HG03378 (cell line): Measurements from ENCODE around the gene RNF13.
"Not testable (repeated sequence)": the region's sequence is repeated elsewhere in the genome, so short reads cannot be mapped to it uniquely, and the experiment has no call there.

ENCODE experiments used
- ATAC-seq: cut with Tn5 transposase; IDR thresholded peaks from one replicate; pipeline ENCODE4 v1.9.1; 2021; ENCODE audit warnings: mild to moderate bottlenecking, moderate library complexity; ENCODE audit not compliant: unreplicated experiment

RNF13 gene

DNA sequence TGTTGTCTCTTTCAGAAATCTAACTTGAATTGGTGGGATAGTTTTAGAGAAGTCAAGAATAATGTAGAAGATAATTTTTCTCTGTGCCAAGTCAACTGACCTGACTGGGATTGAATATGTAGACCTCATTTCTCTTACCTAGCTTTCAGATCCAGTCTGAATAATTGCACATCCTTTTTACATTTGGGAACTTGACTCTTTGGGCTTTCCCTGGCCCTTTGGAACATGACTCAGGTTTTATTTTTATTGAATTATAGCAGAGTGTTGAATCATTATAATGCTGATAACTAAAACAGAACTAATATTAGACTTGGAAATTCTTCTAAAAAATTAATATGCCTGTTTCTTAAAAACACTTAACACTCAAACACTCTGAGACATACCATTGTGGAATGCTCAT lies 81.2 kb downstream of the RNF13 start:
- no peak for ATAC-seq

DNA sequence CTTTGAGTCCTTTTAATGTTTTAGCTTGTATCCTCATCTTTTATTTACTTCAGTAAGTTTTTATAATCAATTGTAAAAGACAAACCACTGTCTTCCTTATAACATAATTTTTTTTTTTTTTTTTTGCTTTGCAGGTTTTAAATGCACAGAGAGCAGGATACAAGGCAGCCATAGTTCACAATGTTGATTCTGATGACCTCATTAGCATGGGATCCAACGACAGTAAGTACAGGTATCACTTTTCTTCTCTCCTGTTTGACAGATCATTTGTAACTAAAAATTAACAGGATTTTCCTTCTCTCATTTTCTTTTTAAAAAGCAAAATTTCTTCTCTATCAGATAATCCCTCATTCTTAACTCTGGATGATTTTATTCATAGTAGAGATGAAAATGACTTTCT lies 82.3 kb downstream of the RNF13 start:
- ATAC-seq: no peak

DNA sequence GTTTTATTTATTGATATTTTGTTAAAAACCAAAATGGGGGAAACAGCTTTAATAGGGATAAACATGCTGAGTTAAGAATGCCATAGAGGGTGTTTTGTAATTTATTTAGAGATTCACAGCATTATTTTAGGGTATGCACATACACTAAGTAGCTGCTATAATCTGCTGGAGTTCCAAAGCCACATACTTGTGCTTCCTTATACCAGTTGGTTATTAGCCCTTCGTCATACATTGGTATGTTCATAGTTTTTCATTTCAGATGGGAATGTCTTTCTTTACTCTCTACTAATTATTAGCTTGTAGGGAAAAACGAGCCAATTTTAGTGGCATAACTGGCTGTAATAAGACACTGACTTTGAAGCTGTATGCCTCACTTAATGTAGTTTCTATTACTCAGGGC lies 82.8 kb downstream of the RNF13 start:
- no peak for ATAC-seq

- no peak for ATAC-seq
Measured at GRCh38 chr3:149898771-149899170, 85.8 kb downstream of the RNF13 start.

DNA sequence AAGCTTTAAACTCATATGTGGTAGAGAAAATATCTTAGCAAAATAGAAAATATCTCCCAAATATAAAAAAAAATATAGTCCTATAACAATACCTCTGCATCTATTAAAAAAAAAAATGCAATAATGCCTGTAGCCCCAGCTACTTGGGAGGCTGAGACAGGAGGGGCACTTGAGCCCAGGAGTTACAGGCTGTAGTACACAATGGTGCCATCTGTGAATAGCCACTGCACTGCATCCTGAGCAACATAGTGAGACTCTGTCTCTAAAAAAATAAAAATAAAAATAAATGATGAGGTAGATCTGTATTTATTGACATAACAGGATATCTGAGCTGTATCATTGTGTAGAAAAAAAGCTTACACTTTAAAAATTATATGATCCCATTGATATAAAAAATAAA lies 87.3 kb downstream of the RNF13 start:
- ATAC-seq: no peak

DNA sequence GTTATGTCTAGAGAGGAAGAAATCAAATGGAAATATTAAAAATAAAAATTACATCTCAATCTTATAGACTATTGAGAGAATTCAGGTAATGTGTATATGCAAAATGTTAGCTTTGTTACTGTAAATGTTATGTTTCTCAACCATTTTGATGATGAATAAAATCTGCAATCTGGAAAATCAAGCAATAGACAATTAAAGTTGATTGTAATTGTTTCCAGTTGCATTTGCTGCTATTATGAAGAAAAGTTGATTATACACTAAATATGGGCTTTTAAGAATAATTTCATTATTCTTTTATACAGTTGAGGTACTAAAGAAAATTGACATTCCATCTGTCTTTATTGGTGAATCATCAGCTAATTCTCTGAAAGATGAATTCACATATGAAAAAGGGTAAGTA lies 88.8 kb downstream of the RNF13 start:
- ATAC-seq: no peak

DNA sequence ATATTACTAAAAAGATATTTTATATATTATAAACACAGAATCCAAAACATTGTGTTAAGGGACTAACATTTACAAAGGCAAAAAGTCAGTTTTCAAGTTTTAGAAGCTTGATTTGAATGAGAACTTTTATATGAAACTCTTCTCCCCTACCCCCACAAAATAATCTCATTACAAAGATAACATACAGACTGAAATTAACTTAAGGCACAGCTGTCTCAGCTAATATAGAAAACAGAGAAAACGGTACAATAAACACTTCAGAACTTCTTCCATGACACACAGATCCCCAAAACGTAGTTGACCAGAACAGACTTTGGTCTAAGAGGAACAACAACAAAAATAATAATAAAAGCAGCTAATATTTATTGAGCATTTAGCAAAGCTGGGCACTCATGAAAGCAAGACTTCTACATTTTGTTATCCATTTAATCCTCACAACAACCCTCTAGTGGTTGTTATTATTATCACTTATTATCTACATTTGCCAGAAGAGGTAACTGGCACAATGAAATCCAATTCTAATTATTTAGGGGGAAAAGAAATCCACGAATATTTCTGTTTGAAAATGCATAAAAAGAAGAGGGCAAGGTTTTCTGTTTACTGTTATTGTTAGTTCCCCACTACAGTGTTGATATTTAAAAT lies 89.6 kb downstream of the RNF13 start:
- ATAC-seq: no peak

DNA sequence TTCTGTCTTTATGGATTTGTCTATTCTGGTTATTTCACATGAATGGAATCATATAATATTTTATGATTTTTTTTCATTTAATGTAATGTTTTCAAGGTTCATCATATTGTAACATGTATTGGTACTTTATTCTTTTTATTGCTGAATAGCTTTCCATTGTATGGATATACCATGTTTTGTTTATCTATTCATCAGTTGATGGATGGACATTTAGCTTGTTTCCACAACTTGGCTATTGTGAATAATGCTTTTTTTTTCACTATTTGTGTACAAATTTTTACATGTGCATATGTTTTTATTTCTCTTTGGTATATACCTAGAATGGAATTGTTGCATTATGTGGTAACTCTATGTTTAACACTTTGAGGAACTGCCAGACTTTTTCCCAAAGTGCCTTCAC lies 93.0 kb downstream of the RNF13 start:
- no peak for ATAC-seq

- ATAC-seq: no peak
Measured at GRCh38 chr3:149908424-149908957, 95.5 kb downstream of the RNF13 start.

DNA sequence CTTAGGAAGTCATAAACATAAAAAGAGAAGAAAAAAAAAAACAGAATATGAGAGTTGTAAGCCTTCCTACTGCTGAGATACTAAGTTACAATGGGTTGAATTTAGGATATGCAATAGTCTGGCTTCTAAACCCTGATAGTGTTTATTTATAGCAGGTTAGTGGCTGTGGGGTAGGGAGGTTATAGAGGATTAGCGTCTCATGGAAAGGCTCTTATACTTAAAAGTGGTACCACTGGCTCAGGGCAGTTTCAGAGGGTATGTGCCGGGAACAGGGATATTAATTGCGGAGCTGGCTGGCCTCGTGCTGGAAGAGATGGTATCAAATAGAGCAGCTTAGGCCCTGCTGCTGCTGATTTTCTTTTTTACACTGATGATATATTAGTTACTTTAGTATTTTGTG lies 96.9 kb downstream of the RNF13 start:
- no peak for ATAC-seq

DNA sequence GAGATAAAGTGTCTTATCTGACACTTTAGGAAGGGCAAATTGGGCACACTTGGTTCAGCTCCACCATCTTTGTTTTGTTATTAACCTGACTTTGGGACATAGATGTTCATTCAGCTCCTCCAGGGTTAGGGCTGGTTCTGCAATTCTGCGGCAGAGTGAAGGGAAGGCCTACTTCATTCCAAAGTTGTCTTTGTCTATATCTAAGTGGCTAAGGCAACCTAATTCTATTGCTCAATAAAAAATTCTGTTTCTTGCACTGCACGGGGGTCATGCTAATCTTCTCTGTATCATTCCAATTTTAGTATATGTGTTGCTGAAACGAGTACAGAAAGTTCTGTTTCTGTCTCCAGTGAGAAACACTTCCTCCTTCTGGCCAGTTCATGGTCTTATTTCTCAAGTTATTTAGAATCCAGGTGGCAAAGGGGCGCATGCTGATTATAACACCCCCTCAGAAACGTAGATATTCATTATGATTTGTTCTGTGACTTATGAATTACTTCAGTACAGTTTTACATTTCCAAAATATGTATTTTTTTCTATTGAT lies 104.2 kb downstream of the RNF13 start:
- no peak for ATAC-seq

DNA sequence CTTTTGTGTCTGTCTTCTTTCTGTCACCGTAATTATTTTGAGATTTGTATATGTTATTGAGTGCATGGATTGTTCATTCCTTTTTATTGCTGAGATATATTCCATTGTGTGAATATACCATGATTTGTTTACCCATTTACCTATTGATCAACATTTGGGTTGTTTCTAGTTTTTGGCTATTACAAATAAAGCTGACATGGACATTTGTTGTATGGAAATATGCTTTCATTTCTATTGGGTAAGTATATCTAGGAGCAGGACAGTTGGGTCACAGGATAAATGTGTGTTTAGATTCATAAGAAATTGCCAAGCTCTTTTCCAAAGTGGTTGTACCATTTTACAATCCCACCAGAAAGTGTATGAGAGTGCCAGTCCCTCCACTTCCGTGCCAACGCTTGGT lies 106.5 kb downstream of the RNF13 start:
- no peak for ATAC-seq

- no peak for ATAC-seq
Measured at GRCh38 chr3:149920119-149920518, 107.1 kb downstream of the RNF13 start.

DNA sequence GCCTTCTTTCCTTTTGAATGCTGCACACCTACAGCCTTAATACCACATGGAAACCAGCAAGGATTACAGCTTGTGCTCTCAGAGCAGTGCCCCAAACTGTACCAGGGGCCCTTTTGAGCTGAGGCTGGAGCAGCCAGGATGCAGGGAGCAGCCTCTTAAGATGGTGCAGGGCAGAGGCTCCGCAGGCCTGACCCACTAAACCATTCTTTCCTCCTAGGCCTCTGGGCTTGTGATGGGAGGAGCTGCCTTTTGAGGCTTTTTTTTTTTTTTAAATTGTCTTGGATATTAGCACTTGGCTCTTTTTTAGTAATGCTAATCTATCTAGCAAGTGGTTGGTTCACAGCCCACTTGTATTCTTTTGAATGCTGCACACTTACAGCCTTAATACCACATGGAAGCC lies 120.0 kb downstream of the RNF13 start:
- ATAC-seq: no peak

DNA sequence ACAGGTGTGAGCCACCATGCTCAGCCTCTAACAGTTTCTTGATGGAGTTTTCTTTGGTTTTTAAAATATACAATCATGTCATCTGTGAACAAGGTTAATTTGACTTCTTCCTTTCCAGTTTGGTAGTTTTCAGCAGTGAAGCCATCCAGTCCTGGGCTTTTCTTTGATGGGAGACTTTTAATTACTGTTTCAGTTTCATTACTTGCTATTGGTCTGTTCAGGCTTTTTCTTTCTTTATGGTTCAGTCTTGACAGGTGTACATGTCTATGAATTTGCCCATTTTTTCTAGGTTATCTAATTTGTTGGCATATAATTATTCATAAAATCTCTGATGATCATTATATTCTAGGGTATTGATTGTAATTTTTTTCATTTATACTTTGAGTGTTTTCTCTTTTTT lies 120.8 kb downstream of the RNF13 start:
- ATAC-seq: no peak

DNA sequence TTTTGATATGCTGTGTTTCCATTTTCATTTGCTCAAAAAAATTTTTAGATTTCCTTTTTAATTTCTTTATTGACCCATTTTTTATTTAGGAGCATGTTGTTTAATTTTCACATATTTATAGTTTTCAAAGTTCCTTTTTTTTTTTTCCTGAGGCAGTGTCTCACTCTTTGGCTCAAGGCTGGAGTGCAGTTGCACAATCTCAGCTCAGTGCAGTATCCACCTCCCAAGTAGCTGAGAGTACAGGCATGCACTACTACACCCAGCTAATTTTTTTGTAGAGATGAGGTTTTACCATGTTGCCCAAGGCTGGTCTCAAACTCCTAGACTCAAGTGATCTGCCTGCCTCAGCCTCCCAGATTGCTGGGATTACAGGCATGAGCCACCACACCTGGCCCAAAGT lies 121.5 kb downstream of the RNF13 start:
- ATAC-seq: no peak

- ATAC-seq: no peak
Measured at GRCh38 chr3:149936812-149937230, 123.8 kb downstream of the RNF13 start.

DNA sequence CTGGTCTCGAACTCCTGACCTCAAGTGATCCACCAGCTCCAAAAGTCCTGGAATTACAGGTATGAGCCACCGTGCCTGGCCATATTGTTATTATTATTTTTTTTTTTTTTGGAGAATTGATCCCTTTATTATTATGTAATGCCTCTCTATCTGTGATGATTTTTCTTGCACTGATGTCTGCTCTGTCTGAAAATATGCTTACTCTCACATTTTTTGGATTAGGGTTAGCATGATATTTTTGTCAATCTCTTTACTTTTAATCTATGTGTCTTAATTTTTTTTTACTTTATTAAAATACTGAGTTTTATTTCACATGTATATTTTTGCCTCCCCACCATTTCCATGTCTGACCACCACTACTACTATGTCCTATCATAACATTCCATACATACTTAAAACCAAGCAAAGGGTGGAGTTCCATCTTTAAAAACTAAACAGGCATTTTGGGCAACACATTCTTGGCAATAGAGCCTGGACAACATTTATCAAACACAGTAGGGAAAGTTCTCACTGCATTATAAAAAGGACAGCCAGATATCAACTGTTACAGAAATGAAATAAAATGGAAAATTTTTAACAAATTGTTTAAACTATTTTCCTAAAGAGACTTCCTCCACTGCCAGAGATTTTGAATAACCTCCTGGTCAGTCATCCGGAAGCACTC lies 125.5 kb downstream of the RNF13 start:
- ATAC-seq: not testable (repeated sequence)

DNA sequence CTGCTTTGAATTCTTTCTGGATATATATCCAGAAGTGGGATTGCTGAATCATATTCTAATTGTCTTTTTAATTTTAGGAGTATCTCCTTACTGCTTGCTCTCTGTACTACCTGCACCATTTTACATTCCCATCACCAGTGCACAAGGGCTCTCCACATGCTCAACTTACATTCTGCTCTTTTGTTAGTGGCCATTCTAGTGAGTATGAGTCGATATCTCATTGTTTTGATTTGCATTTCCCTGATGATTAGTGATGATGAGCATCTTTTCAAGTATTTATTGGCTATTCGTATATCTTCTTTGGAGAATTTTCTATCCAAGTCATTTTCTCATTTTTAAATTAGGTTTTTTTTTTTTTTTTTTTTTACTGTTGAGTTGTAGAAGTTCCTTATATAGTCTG lies 128.2 kb downstream of the RNF13 start:
- ATAC-seq: no peak

DNA sequence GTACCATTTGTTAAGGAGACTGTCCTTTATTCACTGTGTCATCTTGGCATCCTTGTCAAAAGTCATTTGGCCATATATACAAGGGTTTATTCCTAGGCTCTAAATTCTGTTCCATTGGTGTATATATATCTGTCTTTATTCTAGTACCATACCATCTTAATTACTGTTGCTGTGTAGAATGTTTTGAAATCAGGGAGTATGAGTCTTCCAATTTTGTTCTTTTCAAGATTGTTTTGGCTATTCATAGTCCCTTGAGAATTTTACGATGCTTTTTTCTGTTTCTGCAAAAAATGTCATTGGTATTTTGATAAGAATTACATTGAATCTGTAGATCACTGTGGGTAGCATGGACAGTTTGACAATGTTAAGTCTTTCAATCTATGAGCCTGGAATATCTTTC lies 128.9 kb downstream of the RNF13 start:
- no peak for ATAC-seq

DNA sequence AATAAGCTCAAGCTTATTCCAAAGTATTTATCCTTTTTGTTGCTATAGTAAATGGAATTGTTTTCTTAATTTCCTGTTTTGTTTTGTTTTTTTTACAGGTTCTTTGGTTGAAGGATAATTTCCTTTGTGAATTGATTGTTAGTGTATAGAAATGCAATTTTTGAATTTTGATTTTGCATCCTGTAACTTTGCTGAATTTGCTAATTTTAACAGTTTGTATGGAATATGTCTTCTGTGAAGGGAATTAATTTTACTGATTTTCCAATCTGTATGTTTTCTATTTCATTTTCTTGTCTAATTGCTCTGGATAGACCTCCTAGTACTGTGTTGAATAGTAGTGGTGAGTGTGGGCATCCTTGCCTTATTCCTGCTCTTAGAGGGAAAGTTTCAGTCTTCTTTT lies 129.4 kb downstream of the RNF13 start:
- no peak for ATAC-seq

- not testable (repeated sequence) for ATAC-seq
Measured at GRCh38 chr3:149943966-149944365, 131.0 kb downstream of the RNF13 start.
